ENCODE data around the gene MEGF11.

GRCh38 chr15:66138892-66139590 lies 114.5 kb downstream of the MEGF11 start:
- TF ChIP-seq ZNF565 (CRISPR knock-in tag; conservative IDR thresholded peaks at IDR 0.05; ENCODE audit: low read depth) = no peak
- TF ChIP-seq PPARA (CRISPR knock-in tag; IDR thresholded peaks at IDR 0.05; ENCODE audit: borderline replicate concordance) = no peak
- TF ChIP-seq POU6F1 (CRISPR knock-in tag; IDR thresholded peaks at IDR 0.05; ENCODE audit: borderline replicate concordance, low read depth) = no peak
- no peak for TF ChIP-seq OSR1 (CRISPR knock-in tag; IDR thresholded peaks at IDR 0.05)
- no peak for TF ChIP-seq ISL1 (CRISPR knock-in tag; IDR thresholded peaks at IDR 0.05)
- TF ChIP-seq CREB5 (CRISPR knock-in tag; IDR thresholded peaks at IDR 0.05; ENCODE audit: low read depth) = no peak
- no peak for TF ChIP-seq BACH2 (CRISPR knock-in tag; IDR thresholded peaks at IDR 0.05; ENCODE audit: borderline replicate concordance)
- TF ChIP-seq PATZ1 (CRISPR knock-in tag; IDR thresholded peaks at IDR 0.05; ENCODE audit: borderline replicate concordance) = no peak
